HG03354 (cell line): ENCODE measurements around the gene RSPRY1.
A peak's percentile ranks its signal among the peaks of the same experiment; 100 is the strongest.

Experiments used
- ATAC-seq: cut with Tn5 transposase; IDR thresholded peaks from one replicate; pipeline ENCODE4 v1.9.1; 2021; ENCODE audit warnings: mild to moderate bottlenecking; ENCODE audit not compliant: unreplicated experiment, poor library complexity, severe bottlenecking

Gene RSPRY1

GRCh38 chr16:57244767-57245471 lies 58.8 kb downstream of the RSPRY1 start, which contains the start of gene ARL2BP:
TSS of gene ARL2BP (plus strand) at chr16:57245259. CDS start at chr16:57245368, 109 bp downstream.
- peak; percentile 95 for ATAC-seq

- peak; percentile 33 for ATAC-seq
Observed at GRCh38 chr16:57245472-57246113, 59.5 kb downstream of the RSPRY1 start.

- no peak for ATAC-seq
Observed at GRCh38 chr16:57251352-57251751, 65.2 kb downstream of the RSPRY1 start.

GRCh38 chr16:57252148-57252721 lies 66.1 kb downstream of the RSPRY1 start:
- ATAC-seq = no peak

- ATAC-seq = no peak
Observed at GRCh38 chr16:57253466-57253865, 67.3 kb downstream of the RSPRY1 start.

- no peak for ATAC-seq
Observed at GRCh38 chr16:57255686-57256415, 69.7 kb downstream of the RSPRY1 start.

- ATAC-seq = no peak
Observed at GRCh38 chr16:57256601-57257395, 70.7 kb downstream of the RSPRY1 start.

- ATAC-seq = no peak
Observed at GRCh38 chr16:57257455-57258070, 71.4 kb downstream of the RSPRY1 start.

- ATAC-seq = no peak
Observed at GRCh38 chr16:57258226-57258909, 72.2 kb downstream of the RSPRY1 start.

- no peak for ATAC-seq
Observed at GRCh38 chr16:57258910-57259475, 72.9 kb downstream of the RSPRY1 start.

GRCh38 chr16:57260294-57260929 lies 74.3 kb downstream of the RSPRY1 start:
- ATAC-seq = peak; percentile 75

GRCh38 chr16:57261806-57262205 lies 75.7 kb downstream of the RSPRY1 start:
- ATAC-seq = no peak

GRCh38 chr16:57262841-57263540 lies 76.9 kb downstream of the RSPRY1 start:
- no peak for ATAC-seq

GRCh38 chr16:57263541-57264351 lies 77.6 kb downstream of the RSPRY1 start:
- no peak for ATAC-seq

- ATAC-seq = no peak
Observed at GRCh38 chr16:57264381-57264780, 78.3 kb downstream of the RSPRY1 start.

- no peak for ATAC-seq
Observed at GRCh38 chr16:57264950-57265371, 78.8 kb downstream of the RSPRY1 start.
